SJSA1 (cell line): ENCODE measurements around the gene TPK1. TPM values are rescaled to one million over a fixed set of nuclear protein-coding genes. Genes with fewer than 3 reads are reported as not detected.
"Not testable (repeated sequence)": the region's sequence is repeated elsewhere in the genome, so short reads cannot be mapped to it uniquely, and the experiment has no call there.

Source experiments
- DNase-seq, 2 experiments: peaks; one replicate each; pipeline ENCODE4 v3.0.0-alpha.2; 2015 to 2020; ENCODE audit warnings: low spot score in 2 of 2, low read depth in 1 of 2
- H3K27ac ChIP-seq: fragments of 250-450 bp; sonication (Bioruptor Pico); 2 replicates; pipeline ENCODE4 v1.5.1; 2020; ENCODE audit warnings: mild to moderate bottlenecking, moderate library complexity
- H3K27me3 ChIP-seq: fragments of 250-450 bp; sonication (Bioruptor Pico); replicated peaks from 2 replicates; pipeline ENCODE4 v1.5.1; 2020; ENCODE audit warnings: mild to moderate bottlenecking, moderate library complexity
- H3K36me3 ChIP-seq: fragments of 250-450 bp; sonication (Bioruptor Pico); 2 replicates; pipeline ENCODE4 v1.5.1; 2020; ENCODE audit warnings: mild to moderate bottlenecking
- H3K4me1 ChIP-seq: fragments of 250-450 bp; sonication (Bioruptor Pico); replicated peaks from 2 replicates; pipeline ENCODE4 v1.6.1; 2021; ENCODE audit warnings: mild to moderate bottlenecking
- H3K4me3 ChIP-seq: fragments of 250-450 bp; sonication (Bioruptor Pico); 2 replicates; pipeline ENCODE4 v1.5.1; 2020; ENCODE audit warnings: mild to moderate bottlenecking
- H3K9me3 ChIP-seq: fragments of 250-450 bp; sonication (Bioruptor Pico); replicated peaks from 2 replicates; pipeline ENCODE4 v1.5.1; 2020; ENCODE audit warnings: mild to moderate bottlenecking
- total RNA-seq: library from RNA; depleted of rRNA; stranded (reverse); fragments of >200 nt; shearing (Covaris generic); gene quantifications from 2 replicates; pipeline ENCODE4 v1.2.3, GENCODE V29; 2014

The TPK1 gene
- total RNA-seq, 1 experiment from 2014 or later, result 4.4 TPM

DNA sequence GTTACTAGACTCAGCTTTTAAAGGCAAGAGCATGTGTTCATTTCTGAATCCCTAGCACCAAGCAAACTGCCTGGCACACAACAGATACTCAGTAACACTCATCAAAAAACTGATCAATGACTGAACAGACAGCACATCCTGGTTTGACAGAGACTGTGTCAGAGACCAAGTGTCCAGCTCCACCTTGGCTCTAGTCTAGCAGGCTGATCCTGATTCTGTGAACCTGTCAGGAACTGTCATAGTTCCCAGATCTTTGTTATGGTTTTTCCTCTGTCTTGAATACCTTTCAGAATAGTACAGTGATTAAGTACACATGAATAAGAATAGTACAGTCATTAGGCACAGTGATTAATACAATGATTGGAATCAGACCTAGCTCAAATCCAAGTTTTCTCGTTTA, 53.0 kb downstream of the TPK1 start:
- Histone ChIP-seq H3K4me1 (no peaks in the 10 kb centered on the region), H3K36me3 (no peaks in the 10 kb centered on the region), H3K27ac (no peak overlapping the region), H3K4me3 (no peak overlapping the region), H3K27me3 (no peaks in the 10 kb centered on the region), H3K9me3 (no peaks in the 10 kb centered on the region)
- DNase-seq, result no peak

DNA sequence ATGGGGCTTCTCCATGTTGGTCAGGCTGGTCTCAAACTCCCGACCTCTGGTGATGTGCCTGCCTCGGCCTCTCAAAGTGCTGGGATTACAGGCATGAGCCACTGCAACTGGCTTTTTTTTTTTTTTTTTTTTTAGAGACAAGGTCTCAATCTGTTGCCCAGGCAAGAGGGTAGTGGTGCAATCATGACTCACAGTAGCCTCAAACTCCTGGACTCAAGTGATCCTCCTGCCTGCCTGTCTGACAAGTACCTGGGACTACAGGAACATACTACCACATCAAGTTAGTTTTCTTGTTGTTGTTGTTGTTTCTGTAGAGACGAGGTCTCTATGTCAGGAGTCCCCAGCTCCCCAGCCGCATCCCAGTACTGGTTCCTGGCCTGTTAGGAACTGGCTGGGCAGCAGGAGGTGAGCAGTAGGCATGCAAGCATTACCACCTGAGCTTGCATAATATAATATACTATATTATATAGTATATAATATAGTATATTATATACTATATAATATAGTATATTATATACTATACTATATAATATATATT, 55.7 kb downstream of the TPK1 start:
- no peak for DNase-seq
- Histone ChIP-seq H3K27me3 (no peaks in the 10 kb centered on the region), H3K36me3 (no peaks in the 10 kb centered on the region), H3K4me1 (no peaks in the 10 kb centered on the region), H3K27ac (no peak overlapping the region), H3K9me3 (no peaks in the 10 kb centered on the region), H3K4me3 (no peak overlapping the region)

DNA sequence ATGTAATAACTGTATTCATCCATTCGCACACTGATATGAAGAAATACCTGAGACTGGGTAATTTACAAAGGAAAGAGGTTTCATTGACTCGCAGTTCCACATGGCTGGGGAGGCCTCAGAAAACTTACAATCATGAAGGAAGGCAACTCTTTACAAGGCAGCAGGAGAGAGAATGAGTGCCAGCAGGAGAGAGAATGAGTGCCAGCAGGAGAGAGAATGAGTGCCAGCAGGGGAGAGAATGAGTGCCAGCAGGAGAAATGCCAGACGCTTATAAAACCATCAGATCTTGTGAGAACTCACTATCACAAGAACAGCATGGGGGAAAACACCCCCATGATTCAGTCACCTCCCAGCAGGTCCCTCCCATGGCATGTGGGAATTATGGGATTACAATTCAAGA, 58.0 kb downstream of the TPK1 start:
- H3K4me1 ChIP-seq, H3K27ac ChIP-seq, H3K4me3 ChIP-seq, DNase-seq, H3K36me3 ChIP-seq, H3K27me3 ChIP-seq, H3K9me3 ChIP-seq: not testable (repeated sequence)

- Histone ChIP-seq H3K27ac (no peak overlapping the region), H3K27me3 (no peaks in the 10 kb centered on the region), H3K9me3 (no peaks in the 10 kb centered on the region), H3K4me1 (no peaks in the 10 kb centered on the region), H3K4me3 (no peak overlapping the region), H3K36me3 (no peaks in the 10 kb centered on the region)
- no peak for DNase-seq
Measured at GRCh38 chr7:144777005-144777839, 58.6 kb downstream of the TPK1 start.

- no peaks in the 10 kb centered on the region for H3K9me3 ChIP-seq
- no peaks in the 10 kb centered on the region for H3K27me3 ChIP-seq
- H3K36me3 ChIP-seq, result no peaks in the 10 kb centered on the region
- H3K4me3 ChIP-seq, result no peak overlapping the region
- DNase-seq, result no peak
- H3K4me1 ChIP-seq, result no peaks in the 10 kb centered on the region
- no peak overlapping the region for H3K27ac ChIP-seq
Measured at GRCh38 chr7:144776447-144776846, 59.4 kb downstream of the TPK1 start.

DNA sequence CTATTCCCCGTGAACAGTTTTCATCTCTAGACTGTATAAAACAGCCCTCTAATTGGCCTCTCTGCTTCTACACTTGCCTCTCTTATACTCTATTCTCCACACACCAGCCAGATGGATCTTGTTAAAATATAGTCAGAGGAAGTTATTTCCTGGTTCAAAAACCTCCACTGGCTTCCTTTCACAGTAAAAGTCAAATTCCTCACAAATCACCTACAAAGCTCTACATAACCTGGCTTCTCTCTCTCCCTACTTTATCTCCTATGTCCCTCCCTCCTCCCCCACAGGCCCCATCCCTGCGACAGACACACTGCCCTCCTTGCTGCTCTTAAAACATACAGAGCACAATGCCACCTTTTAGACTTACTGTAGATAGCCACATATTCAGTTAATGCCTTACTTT, 60.1 kb downstream of the TPK1 start:
- no peak for DNase-seq
- H3K9me3 ChIP-seq, result no peaks in the 10 kb centered on the region
- no peak overlapping the region for H3K27ac ChIP-seq
- H3K4me3 ChIP-seq, result no peak overlapping the region
- H3K27me3 ChIP-seq, result no peaks in the 10 kb centered on the region
- H3K36me3 ChIP-seq, result no peaks in the 10 kb centered on the region
- no peaks in the 10 kb centered on the region for H3K4me1 ChIP-seq

- DNase-seq, result no peak
- no peak overlapping the region for H3K4me3 ChIP-seq
- no peaks in the 10 kb centered on the region for H3K4me1 ChIP-seq
- no peak overlapping the region for H3K27ac ChIP-seq
- H3K36me3 ChIP-seq, result no peaks in the 10 kb centered on the region
- H3K9me3 ChIP-seq, result no peaks in the 10 kb centered on the region
- H3K27me3 ChIP-seq, result no peaks in the 10 kb centered on the region
Measured at GRCh38 chr7:144771927-144772326, 63.9 kb downstream of the TPK1 start.

- DNase-seq, result no peak
- H3K36me3 ChIP-seq, result no peaks in the 10 kb centered on the region
- no peaks in the 10 kb centered on the region for H3K9me3 ChIP-seq
- H3K27ac ChIP-seq, result no peak overlapping the region
- H3K27me3 ChIP-seq, result no peaks in the 10 kb centered on the region
- no peak overlapping the region for H3K4me3 ChIP-seq
- H3K4me1 ChIP-seq, result no peaks in the 10 kb centered on the region
Measured at GRCh38 chr7:144771174-144771573, 64.7 kb downstream of the TPK1 start.

- H3K4me1 ChIP-seq, result no peaks in the 10 kb centered on the region
- no peak overlapping the region for H3K27ac ChIP-seq
Measured at GRCh38 chr7:144769352-144769751, 66.5 kb downstream of the TPK1 start.

DNA sequence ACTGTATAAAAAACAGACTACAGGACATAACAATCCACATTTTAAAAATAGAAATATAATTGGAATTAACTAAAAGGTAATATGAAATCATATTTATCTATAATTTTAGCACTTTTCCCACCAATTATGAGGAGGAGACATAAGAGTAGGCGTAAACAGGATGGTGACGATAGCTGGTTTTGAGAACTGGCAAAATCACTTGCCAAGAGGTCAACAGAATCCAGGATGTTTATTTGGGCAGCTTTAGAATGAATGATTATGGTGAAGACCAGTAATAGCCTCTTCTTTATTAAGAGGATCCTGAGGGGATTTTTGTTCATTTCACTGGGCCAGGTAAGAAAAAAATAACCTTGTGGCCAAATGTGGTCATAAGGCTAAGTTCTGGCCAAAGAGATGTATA, 67.2 kb downstream of the TPK1 start:
- Histone ChIP-seq H3K36me3 (no peaks in the 10 kb centered on the region), H3K27ac (no peak overlapping the region), H3K4me3 (no peak overlapping the region), H3K27me3 (no peaks in the 10 kb centered on the region), H3K9me3 (no peaks in the 10 kb centered on the region), H3K4me1 (no peaks in the 10 kb centered on the region)
- DNase-seq, result no peak

More at GRCh38 chr7:144769352-144769751, 66.5 kb downstream of the TPK1 start:
- H3K9me3 ChIP-seq, result no peaks in the 10 kb centered on the region
- no peak overlapping the region for H3K4me3 ChIP-seq
- no peak for DNase-seq
- no peaks in the 10 kb centered on the region for H3K27me3 ChIP-seq
- no peaks in the 10 kb centered on the region for H3K36me3 ChIP-seq

DNA sequence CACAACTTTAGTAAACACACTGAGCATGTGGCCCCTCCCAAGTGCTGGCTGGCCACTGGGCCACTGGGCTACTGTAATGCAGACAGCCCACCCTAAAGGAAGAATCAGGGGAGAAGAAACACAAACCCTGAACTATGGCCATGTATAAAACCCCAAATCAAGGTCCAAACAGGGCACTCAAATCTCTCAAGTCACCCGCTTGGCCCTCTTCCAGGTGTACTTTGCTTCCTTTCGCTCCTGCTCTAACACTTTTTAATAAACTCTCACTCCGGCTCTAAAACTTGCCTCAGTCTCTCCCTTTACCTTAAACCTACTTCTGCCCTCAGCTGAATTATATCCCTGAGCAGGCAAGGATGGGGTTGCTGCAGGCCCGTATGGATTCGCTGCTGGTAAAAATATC, 72.6 kb downstream of the TPK1 start:
- Histone ChIP-seq H3K4me3 (no peak overlapping the region), H3K27ac (no peak overlapping the region), H3K27me3 (no peaks in the 10 kb centered on the region), H3K36me3 (no peaks in the 10 kb centered on the region), H3K9me3 (no peaks in the 10 kb centered on the region), H3K4me1 (no peaks in the 10 kb centered on the region)
- DNase-seq, result no peak

- Histone ChIP-seq H3K36me3 (no peaks in the 10 kb centered on the region), H3K4me1 (no peaks in the 10 kb centered on the region), H3K27me3 (no peaks in the 10 kb centered on the region), H3K27ac (no peak overlapping the region), H3K4me3 (no peak overlapping the region), H3K9me3 (no peaks in the 10 kb centered on the region)
- DNase-seq, result no peak
Measured at GRCh38 chr7:144762853-144763252, 73.0 kb downstream of the TPK1 start.

GRCh38 chr7:144761493-144761892, 74.4 kb downstream of the TPK1 start:
- H3K27ac ChIP-seq, result no peak overlapping the region
- H3K36me3 ChIP-seq, result no peaks in the 10 kb centered on the region
- no peaks in the 10 kb centered on the region for H3K4me1 ChIP-seq
- no peak for DNase-seq
- H3K27me3 ChIP-seq, result no peaks in the 10 kb centered on the region
- H3K9me3 ChIP-seq, result no peaks in the 10 kb centered on the region
- H3K4me3 ChIP-seq, result no peak overlapping the region

DNA sequence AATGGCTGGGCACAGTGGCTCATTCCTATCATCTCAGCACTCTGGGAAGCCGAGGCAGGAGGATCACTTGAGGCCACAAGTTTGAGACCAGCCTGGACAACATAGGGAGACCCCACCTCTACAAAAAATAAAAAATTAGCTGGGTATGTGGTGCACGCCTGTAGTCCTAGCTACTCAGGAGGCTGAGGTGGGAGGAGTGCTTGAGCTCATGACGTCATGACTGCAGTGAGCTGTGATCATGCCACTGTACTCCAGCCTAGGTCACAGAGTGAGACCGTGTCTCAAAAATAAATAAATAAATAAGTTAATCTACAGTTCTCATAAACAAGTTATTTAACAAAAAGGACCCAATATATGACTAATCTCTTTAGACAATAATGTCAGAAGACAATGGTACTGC, 76.2 kb downstream of the TPK1 start:
- no peak overlapping the region for H3K4me3 ChIP-seq
- H3K4me1 ChIP-seq, result no peaks in the 10 kb centered on the region
- no peak for DNase-seq
- H3K27ac ChIP-seq, result no peak overlapping the region
- no peaks in the 10 kb centered on the region for H3K27me3 ChIP-seq
- no peaks in the 10 kb centered on the region for H3K36me3 ChIP-seq
- H3K9me3 ChIP-seq, result no peaks in the 10 kb centered on the region

- H3K27ac ChIP-seq, result no peak overlapping the region
- DNase-seq, result no peak
- H3K9me3 ChIP-seq, result no peaks in the 10 kb centered on the region
- no peaks in the 10 kb centered on the region for H3K36me3 ChIP-seq
- H3K27me3 ChIP-seq, result no peaks in the 10 kb centered on the region
- H3K4me3 ChIP-seq, result no peak overlapping the region
- no peaks in the 10 kb centered on the region for H3K4me1 ChIP-seq
Measured at GRCh38 chr7:144747936-144748335, 87.9 kb downstream of the TPK1 start.
